HL-60 (cell line): Measurements from ENCODE around the gene ITIH5.

Source experiments
- DNase-seq, 2 experiments: peaks; one replicate each; pipeline ENCODE4 v3.0.0-alpha.2; 2010 to 2020; ENCODE audit warnings: low read depth in 1 of 2, low spot score in 1 of 2
- H3K27ac ChIP-seq: fragments of 250-450 bp; sonication (Bioruptor Pico); replicated peaks from 2 replicates; pipeline ENCODE4 v1.5.1; 2020; ENCODE audit warnings: mild to moderate bottlenecking, moderate library complexity
- H3K27me3 ChIP-seq: fragments of 250-450 bp; sonication (Bioruptor Pico); 2 replicates; pipeline ENCODE4 v1.5.1; 2021; ENCODE audit warnings: mild to moderate bottlenecking, moderate library complexity; ENCODE audit not compliant: insufficient read depth, poor library complexity, severe bottlenecking
- H3K4me3 ChIP-seq: replicated peaks from 2 replicates; pipeline ENCODE4 v1.5.1; 2011; ENCODE audit warnings: mild to moderate bottlenecking, control low read depth, low read length; ENCODE audit not compliant: insufficient read depth
- GABPA ChIP-seq: IDR thresholded peaks from 2 replicates; pipeline ENCODE4 v1.6.1; 2012; ENCODE audit warnings: low read depth
- POLR2AphosphoS5 ChIP-seq: IDR thresholded peaks from 2 replicates; pipeline ENCODE4 v1.6.1; 2012; ENCODE audit warnings: low read depth
- SPI1 ChIP-seq: IDR thresholded peaks from 2 replicates; pipeline ENCODE4 v1.6.1; 2012; ENCODE audit warnings: low read depth, mild to moderate bottlenecking, borderline replicate concordance
- TF ChIP-seq, protein P1 (sequence below): IDR thresholded peaks from 2 replicates; pipeline ENCODE4 v1.6.1; 2012; ENCODE audit warnings: low read depth; ENCODE audit not compliant: insufficient replicate concordance
- TF ChIP-seq, protein P2 (sequence below): IDR thresholded peaks from one replicate; pipeline ENCODE4 v1.5.1; 2011; ENCODE audit warnings: low read length, control low read depth, inconsistent platforms; ENCODE audit not compliant: insufficient read depth

The ITIH5 gene

DNA sequence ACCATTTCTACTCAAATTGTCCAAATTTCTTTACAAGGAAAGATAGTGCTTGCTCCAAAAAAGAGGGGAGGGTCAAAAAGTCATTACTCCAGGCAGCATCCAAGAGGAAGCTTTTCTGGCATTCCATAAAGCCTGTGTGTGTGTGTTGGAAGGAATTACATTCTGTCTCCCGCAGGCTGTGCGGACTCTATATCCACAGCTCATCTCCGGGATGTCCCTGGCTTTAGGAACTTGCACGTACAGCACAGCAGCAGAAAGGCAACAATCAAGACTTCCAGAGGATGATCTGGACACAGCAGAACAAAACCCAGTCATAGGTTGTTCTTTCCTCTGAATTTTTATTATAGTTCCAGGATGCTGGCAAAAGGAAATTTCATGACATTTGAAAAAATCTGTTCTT lies 94.8 kb downstream of the ITIH5 start:
- H3K27me3 ChIP-seq = no peaks in the 10 kb centered on the region
- TF ChIP-seq POLR2AphosphoS5 = no peak
- no peak for TF ChIP-seq SPI1
- TF ChIP-seq, protein P1, sequence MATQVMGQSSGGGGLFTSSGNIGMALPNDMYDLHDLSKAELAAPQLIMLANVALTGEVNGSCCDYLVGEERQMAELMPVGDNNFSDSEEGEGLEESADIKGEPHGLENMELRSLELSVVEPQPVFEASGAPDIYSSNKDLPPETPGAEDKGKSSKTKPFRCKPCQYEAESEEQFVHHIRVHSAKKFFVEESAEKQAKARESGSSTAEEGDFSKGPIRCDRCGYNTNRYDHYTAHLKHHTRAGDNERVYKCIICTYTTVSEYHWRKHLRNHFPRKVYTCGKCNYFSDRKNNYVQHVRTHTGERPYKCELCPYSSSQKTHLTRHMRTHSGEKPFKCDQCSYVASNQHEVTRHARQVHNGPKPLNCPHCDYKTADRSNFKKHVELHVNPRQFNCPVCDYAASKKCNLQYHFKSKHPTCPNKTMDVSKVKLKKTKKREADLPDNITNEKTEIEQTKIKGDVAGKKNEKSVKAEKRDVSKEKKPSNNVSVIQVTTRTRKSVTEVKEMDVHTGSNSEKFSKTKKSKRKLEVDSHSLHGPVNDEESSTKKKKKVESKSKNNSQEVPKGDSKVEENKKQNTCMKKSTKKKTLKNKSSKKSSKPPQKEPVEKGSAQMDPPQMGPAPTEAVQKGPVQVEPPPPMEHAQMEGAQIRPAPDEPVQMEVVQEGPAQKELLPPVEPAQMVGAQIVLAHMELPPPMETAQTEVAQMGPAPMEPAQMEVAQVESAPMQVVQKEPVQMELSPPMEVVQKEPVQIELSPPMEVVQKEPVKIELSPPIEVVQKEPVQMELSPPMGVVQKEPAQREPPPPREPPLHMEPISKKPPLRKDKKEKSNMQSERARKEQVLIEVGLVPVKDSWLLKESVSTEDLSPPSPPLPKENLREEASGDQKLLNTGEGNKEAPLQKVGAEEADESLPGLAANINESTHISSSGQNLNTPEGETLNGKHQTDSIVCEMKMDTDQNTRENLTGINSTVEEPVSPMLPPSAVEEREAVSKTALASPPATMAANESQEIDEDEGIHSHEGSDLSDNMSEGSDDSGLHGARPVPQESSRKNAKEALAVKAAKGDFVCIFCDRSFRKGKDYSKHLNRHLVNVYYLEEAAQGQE = no peak
- TF ChIP-seq, protein P2, sequence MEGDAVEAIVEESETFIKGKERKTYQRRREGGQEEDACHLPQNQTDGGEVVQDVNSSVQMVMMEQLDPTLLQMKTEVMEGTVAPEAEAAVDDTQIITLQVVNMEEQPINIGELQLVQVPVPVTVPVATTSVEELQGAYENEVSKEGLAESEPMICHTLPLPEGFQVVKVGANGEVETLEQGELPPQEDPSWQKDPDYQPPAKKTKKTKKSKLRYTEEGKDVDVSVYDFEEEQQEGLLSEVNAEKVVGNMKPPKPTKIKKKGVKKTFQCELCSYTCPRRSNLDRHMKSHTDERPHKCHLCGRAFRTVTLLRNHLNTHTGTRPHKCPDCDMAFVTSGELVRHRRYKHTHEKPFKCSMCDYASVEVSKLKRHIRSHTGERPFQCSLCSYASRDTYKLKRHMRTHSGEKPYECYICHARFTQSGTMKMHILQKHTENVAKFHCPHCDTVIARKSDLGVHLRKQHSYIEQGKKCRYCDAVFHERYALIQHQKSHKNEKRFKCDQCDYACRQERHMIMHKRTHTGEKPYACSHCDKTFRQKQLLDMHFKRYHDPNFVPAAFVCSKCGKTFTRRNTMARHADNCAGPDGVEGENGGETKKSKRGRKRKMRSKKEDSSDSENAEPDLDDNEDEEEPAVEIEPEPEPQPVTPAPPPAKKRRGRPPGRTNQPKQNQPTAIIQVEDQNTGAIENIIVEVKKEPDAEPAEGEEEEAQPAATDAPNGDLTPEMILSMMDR = no peak
- no peak for TF ChIP-seq GABPA
- no peak for DNase-seq
- H3K4me3 ChIP-seq = no peak overlapping the region
- H3K27ac ChIP-seq = no peak overlapping the region

DNA sequence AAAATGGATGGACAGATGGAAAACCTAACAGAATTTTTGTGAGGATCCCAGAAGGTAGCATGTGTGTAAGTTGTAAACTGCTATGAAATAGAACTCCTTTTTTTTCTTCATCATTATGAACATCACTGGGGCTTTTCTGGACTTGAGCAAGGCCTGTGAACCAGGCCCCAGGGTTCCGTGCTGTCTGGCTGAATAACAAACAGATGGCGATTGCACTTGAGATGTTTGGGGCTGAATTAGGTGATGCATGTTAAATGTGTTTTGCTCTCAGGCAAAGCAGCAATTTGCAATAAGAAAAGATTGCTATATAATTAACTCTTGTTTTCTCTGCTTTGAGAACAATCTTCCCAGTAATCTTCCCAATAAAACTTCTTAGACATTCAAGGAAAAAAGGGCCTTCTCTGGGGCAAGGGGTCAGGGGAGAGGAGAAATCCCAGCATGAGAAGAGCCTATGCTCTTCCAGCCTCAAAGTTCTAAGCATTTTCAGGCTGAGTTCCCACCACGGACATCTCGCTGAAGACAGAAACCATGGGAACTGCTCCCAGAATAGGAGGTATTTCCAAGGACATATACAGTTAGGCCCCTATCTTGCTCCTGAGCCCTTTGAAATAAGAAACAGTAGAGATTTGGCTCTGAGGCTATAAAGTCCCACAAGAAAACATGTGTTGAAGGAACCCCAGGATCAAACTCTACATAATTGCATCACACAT lies 98.7 kb downstream of the ITIH5 start:
- Histone ChIP-seq H3K27ac (no peak overlapping the region), H3K27me3 (no peaks in the 10 kb centered on the region), H3K4me3 (no peak overlapping the region)
- TF ChIP-seq SPI1 = no peak
- TF ChIP-seq POLR2AphosphoS5 = no peak
- TF ChIP-seq GABPA = no peak
- TF ChIP-seq, protein P1 = no peak
- TF ChIP-seq, protein P2 = no peak
- no peak for DNase-seq

DNA sequence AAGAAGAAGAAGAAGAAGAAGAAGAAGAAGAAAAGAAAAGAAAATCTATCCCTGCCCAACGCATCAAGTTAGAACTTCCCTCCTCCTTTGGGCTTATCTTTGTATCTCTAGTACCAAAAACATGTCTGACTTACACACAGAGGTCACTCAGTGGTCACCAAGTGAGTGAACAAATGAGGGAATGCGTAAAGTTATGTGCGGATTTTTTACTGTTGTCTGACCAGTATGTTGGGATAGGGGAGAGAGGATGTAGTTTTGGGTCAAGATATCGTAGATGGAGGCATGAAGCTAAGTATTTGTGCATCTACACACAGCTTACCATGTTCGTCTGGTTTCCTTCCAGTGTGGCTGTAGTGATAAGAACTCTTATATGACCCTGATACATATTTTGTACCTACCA lies 99.9 kb downstream of the ITIH5 start:
- TF ChIP-seq SPI1 (no peak), GABPA (no peak), POLR2AphosphoS5 (no peak)
- TF ChIP-seq, protein P1 = no peak
- TF ChIP-seq, protein P2 = no peak
- Histone ChIP-seq H3K27me3 (no peaks in the 10 kb centered on the region), H3K27ac (no peak overlapping the region), H3K4me3 (no peak overlapping the region)
- no peak for DNase-seq
